SK-N-MC (cell line): ENCODE results near the gene CD52.

Experiments used
- EZH2 ChIP-seq: fragments of 200-600 bp; sonication (generic); IDR thresholded peaks from one replicate; pipeline ENCODE4 v1.6.1; 2017; ENCODE audit warnings: antibody characterized with exemption
- FOXP2 ChIP-seq: optimal IDR thresholded peaks from 2 replicates; pipeline ENCODE3; 2011; ENCODE audit warnings: mild to moderate bottlenecking, moderate library complexity; ENCODE audit not compliant: insufficient read depth; ENCODE audit errors: extremely low read length, control extremely low read depth
- POLR2AphosphoS5 ChIP-seq: IDR thresholded peaks from 2 replicates; pipeline ENCODE4 v1.6.1; 2012; ENCODE audit warnings: mild to moderate bottlenecking, low read depth, low read length, borderline replicate concordance

DNA sequence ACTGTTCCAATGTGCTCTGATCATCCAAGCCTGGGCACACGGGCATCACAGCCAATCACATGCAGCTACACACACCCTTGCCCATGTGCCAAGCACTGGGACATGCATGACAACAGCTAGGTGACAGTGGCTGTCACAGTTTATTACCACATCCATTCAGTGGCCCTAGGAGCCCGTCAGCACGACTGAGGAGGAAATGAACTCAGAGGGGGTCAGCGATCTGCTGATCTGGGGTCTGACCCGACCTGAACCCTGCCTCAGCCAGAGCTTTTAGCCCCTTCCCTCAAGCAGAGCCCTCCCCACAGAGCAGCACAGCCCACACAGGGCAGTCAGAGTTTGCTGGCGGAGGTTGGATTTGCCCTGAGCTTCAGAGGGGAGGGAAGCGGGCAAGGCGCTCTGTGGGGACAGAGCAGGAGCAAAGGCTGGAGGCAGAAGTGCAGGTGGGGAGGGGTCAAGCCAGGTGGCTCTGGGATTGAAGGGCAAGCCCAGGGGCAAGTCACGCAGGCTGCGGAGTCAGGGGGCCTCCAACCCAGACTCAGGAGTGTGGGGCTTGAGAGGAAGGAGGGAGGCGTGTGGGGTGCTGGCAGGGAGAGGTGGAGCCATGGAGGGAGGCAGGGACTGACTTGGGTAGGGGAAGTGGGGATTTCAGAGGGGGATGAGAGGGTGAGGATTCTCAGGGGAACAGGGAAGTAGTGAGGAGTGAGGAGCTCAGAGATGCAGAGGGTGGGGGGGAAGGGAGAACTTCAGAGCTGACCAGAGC lies 27.5 kb upstream of the CD52 start:
- TF ChIP-seq POLR2AphosphoS5 (no peak), EZH2 (no peak), FOXP2 (no peak)
